Osteocyte (in vitro differentiated cells): Measurements from ENCODE around the gene CD276. TPM values are rescaled to one million over a fixed set of nuclear protein-coding genes. Genes with fewer than 3 reads are reported as not detected.
"Not testable (repeated sequence)": the region's sequence is repeated elsewhere in the genome, so short reads cannot be mapped to it uniquely, and the experiment has no call there.

ENCODE experiments used
- DNase-seq: peaks from one replicate; pipeline ENCODE4 v3.0.0; 2021; ENCODE audit warnings: mixed read lengths; ENCODE audit not compliant: unreplicated experiment; ENCODE audit errors: extremely low spot score
- H3K27ac Mint-ChIP-seq: one replicate; pipeline ENCODE4 v1.8.0; 2021; ENCODE audit warnings: mild to moderate bottlenecking, mixed read lengths; ENCODE audit not compliant: unreplicated experiment
- H3K27me3 Mint-ChIP-seq: one replicate; pipeline ENCODE4 v1.8.0; 2021; ENCODE audit warnings: mixed read lengths; ENCODE audit not compliant: unreplicated experiment
- H3K36me3 Mint-ChIP-seq: one replicate; pipeline ENCODE4 v1.8.0; 2021; ENCODE audit warnings: mixed read lengths; ENCODE audit not compliant: unreplicated experiment
- H3K4me1 Mint-ChIP-seq: one replicate; pipeline ENCODE4 v1.8.0; 2021; ENCODE audit warnings: mixed read lengths; ENCODE audit not compliant: unreplicated experiment
- H3K4me3 Mint-ChIP-seq: one replicate; pipeline ENCODE4 v1.8.0; 2021; ENCODE audit warnings: mild to moderate bottlenecking, moderate library complexity, mixed read lengths; ENCODE audit not compliant: unreplicated experiment
- H3K9me3 Mint-ChIP-seq: one replicate; pipeline ENCODE4 v1.8.0; 2021; ENCODE audit warnings: mixed read lengths; ENCODE audit not compliant: unreplicated experiment
- CTCF ChIP-seq: fragments of 200-600 bp; sonication (generic); IDR thresholded peaks from 2 replicates; pipeline ENCODE4 v1.5.0; 2021; ENCODE audit warnings: antibody characterized with exemption, mild to moderate bottlenecking, moderate library complexity
- total RNA-seq: library from RNA; stranded (reverse); gene quantifications from 2 replicates; pipeline ENCODE4 v1.2.1, GENCODE V29; 2021

The CD276 gene
- total RNA-seq, 1 donor from 2014 or later, result 147 TPM

GRCh38 chr15:73724212-73724611, 40.0 kb downstream of the CD276 start:
- no peak for TF ChIP-seq CTCF
- Mint-ChIP-seq H3K4me3 (no peak overlapping the region), H3K9me3 (no peaks in the 10 kb centered on the region), H3K4me1 (no peaks in the 10 kb centered on the region), H3K36me3 (no peaks in the 10 kb centered on the region), H3K27ac (no peak overlapping the region), H3K27me3 (peaks cover 2% of the 10 kb centered on the region)
- DNase-seq, result no peak

- TF ChIP-seq CTCF, result no peak
- Mint-ChIP-seq H3K36me3 (no peaks in the 10 kb centered on the region), H3K27ac (no peak overlapping the region), H3K9me3 (no peaks in the 10 kb centered on the region), H3K4me3 (no peak overlapping the region), H3K4me1 (no peaks in the 10 kb centered on the region), H3K27me3 (peaks cover 2% of the 10 kb centered on the region)
- no peak for DNase-seq
Observed at GRCh38 chr15:73727330-73727976, 43.3 kb downstream of the CD276 start.

GRCh38 chr15:73732051-73732450, 47.9 kb downstream of the CD276 start:
- not testable (repeated sequence) for H3K27ac Mint-ChIP-seq, H3K36me3 Mint-ChIP-seq, H3K4me1 Mint-ChIP-seq, H3K4me3 Mint-ChIP-seq, H3K9me3 Mint-ChIP-seq, DNase-seq
- peaks cover 13% of the 10 kb centered on the region for H3K27me3 Mint-ChIP-seq

- Mint-ChIP-seq H3K36me3 (no peaks in the 10 kb centered on the region), H3K27me3 (peaks cover 13% of the 10 kb centered on the region), H3K9me3 (no peaks in the 10 kb centered on the region), H3K4me3 (no peak overlapping the region), H3K27ac (no peak overlapping the region), H3K4me1 (no peaks in the 10 kb centered on the region)
- DNase-seq, result no peak
- no peak for TF ChIP-seq CTCF
Observed at GRCh38 chr15:73732930-73733329, 48.7 kb downstream of the CD276 start.

- H3K27me3 Mint-ChIP-seq, result peaks cover 13% of the 10 kb centered on the region
- no peaks in the 10 kb centered on the region for H3K9me3 Mint-ChIP-seq
Observed at GRCh38 chr15:73737535-73737934, 53.4 kb downstream of the CD276 start.

More at GRCh38 chr15:73737535-73737934, 53.4 kb downstream of the CD276 start:
- no peak overlapping the region for H3K27ac Mint-ChIP-seq
- DNase-seq, result no peak
- H3K36me3 Mint-ChIP-seq, result no peaks in the 10 kb centered on the region
- TF ChIP-seq CTCF, result no peak
- H3K4me3 Mint-ChIP-seq, result no peak overlapping the region
- H3K4me1 Mint-ChIP-seq, result no peaks in the 10 kb centered on the region
